ENCODE measurements around the gene TTC23L.

Gene TTC23L

DNA sequence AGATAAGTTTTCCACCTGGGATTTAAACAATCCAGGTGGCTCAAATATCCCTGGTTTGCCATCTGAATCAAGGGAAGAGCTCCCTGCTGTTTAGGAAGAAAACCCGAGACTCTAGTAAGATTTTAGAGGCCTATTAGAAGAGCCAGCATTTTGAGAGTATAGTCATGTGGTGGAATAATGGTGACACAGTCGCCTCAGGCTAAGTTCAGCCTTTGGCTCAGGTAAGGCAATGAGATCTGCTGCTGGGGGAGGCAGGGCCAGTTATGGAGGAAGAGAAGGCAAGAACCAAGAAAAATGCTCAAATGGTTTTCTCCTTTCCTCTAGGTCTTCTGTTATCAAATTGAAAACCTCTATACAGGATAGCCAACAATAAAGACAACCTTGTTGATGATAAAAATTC is 60.1 kb downstream of the TTC23L start:
- TF ChIP-seq, protein P1, sequence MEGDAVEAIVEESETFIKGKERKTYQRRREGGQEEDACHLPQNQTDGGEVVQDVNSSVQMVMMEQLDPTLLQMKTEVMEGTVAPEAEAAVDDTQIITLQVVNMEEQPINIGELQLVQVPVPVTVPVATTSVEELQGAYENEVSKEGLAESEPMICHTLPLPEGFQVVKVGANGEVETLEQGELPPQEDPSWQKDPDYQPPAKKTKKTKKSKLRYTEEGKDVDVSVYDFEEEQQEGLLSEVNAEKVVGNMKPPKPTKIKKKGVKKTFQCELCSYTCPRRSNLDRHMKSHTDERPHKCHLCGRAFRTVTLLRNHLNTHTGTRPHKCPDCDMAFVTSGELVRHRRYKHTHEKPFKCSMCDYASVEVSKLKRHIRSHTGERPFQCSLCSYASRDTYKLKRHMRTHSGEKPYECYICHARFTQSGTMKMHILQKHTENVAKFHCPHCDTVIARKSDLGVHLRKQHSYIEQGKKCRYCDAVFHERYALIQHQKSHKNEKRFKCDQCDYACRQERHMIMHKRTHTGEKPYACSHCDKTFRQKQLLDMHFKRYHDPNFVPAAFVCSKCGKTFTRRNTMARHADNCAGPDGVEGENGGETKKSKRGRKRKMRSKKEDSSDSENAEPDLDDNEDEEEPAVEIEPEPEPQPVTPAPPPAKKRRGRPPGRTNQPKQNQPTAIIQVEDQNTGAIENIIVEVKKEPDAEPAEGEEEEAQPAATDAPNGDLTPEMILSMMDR (IDR thresholded peaks at IDR 0.05; ENCODE audit: low read depth, low read length), result no peak
- no peak for DNase-seq (ENCODE audit: low read depth in 2 of 2)
- no peak overlapping the region for H3K4me3 ChIP-seq (replicated peaks in 1 of 2; ENCODE audit: low read depth in 2 of 2, low read length in 2 of 2)

DNA sequence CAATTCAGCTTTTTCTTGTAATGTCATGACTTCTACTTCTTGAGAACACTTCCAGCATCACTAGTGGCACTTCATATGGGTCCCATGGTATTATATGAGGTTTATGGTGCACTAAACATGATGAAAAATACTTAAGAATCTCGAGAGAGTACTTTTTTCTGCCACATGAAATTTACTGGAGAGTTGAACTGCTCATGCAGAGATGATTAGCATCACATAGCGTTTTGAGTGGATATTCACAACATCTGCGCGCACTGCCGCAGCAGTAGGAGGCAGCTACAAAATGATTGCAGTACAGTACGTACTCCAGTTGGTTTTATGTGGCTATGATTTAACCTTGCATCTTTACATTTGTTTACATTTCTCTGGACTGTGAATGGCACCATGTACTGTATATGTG is 61.7 kb downstream of the TTC23L start:
- DNase-seq (ENCODE audit: low read depth in 2 of 2), result no peak
- no peak overlapping the region for H3K4me3 ChIP-seq (replicated peaks in 1 of 2; ENCODE audit: low read depth in 2 of 2, low read length in 2 of 2)
- TF ChIP-seq, protein P1 (IDR thresholded peaks at IDR 0.05; ENCODE audit: low read depth, low read length), result no peak

DNA sequence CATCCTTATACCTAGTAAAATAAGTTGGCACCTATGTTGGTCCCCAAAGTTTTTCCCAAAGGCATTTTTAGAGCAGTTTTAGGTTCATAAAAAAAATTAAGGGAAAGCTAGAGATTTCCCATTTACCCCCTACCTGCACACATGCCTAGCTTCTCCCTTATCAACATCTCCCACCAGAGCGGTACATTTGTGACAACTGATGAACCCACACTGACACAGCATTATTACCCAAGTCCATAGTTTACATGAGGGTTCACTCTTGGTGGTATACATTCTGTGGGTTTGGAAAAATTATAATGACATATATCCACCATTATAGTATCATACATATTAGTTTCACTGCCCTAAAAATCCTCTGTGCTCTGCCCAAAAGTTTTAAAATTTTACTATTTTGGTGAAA is 64.3 kb downstream of the TTC23L start:
- DNase-seq (ENCODE audit: low read depth in 2 of 2), result no peak
- TF ChIP-seq, protein P1 (IDR thresholded peaks at IDR 0.05; ENCODE audit: low read depth, low read length), result no peak
- no peak overlapping the region for H3K4me3 ChIP-seq (replicated peaks in 1 of 2; ENCODE audit: low read depth in 2 of 2, low read length in 2 of 2)

DNA sequence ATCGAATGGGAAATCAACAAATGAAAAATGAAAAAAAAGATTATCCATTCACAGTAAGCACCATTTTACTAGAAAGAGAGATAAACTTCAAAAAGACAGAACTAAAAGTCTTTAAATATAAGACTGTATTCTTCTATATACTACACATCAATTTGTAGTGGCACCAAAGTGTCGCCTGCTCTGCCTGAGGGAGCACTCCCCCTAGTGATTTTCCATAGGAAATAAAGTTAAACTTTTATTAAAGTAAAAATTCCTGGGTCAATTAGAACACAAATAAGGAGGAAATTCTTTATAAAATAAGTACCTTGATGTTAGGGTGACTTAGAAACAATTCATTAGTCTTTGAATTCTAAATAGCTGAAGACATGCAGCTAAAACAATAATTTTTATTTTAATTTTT is 66.6 kb downstream of the TTC23L start:
- no peak overlapping the region for H3K4me3 ChIP-seq (replicated peaks in 1 of 2; ENCODE audit: low read depth in 2 of 2, low read length in 2 of 2)
- peak; percentile 33 to 49 for DNase-seq (ENCODE audit: low read depth in 2 of 2)
- TF ChIP-seq, protein P1 (IDR thresholded peaks at IDR 0.05; ENCODE audit: low read depth, low read length), result peak; percentile 35

DNA sequence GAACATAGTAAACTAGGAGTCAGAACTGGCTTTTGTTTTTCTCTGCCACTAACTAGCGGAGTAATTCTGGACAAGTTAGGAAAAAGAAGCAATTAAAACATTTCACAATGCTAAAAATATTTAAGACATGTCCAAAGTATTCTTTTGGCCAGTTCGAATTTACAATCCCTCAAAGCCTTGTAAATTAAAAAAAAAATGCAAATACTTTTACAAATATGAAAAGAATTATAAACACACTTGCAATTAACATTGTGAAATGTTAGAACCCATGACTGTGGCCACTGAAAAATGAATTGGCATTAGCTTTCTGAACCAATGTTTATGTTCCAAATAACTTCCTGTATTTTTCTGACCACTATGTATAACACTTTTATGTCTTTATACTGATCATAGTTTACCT is 74.1 kb downstream of the TTC23L start:
- peak in 1 of 2 donors; percentile 19 for DNase-seq (ENCODE audit: low read depth in 2 of 2)
- H3K4me3 ChIP-seq (replicated peaks in 1 of 2; ENCODE audit: low read depth in 2 of 2, low read length in 2 of 2), result no peak overlapping the region
- TF ChIP-seq, protein P1 (IDR thresholded peaks at IDR 0.05; ENCODE audit: low read depth, low read length), result no peak

DNA sequence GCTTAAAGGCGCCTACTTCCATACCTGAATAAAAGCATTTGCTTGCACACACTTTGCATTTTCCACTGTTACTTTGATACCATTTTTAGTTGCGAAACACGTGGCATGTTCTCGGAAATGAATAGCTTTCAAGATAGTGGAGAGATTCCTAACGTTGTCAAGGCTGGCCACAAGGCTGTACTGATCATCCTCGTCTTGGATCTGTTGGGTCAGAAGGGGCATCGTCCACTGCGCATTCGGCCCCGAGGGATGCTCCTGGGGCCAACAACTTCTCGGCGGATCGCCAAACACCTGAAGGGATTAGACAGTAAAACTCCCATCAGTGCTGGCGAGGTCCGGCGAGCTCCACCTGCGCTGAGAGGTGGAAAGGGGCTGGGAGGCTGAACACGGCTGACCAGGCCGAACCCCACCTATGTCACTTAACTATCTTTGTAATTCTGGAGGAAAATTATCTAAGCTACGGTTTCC is 75.7 kb downstream of the TTC23L start:
- peak; percentile 26 to 31 for DNase-seq (ENCODE audit: low read depth in 2 of 2)
- TF ChIP-seq, protein P1 (IDR thresholded peaks at IDR 0.05; ENCODE audit: low read depth, low read length), result no peak
- peak overlapping the region; percentile 99 to 100 for H3K4me3 ChIP-seq (replicated peaks in 1 of 2; ENCODE audit: low read depth in 2 of 2, low read length in 2 of 2)
